Measurements from ENCODE around the gene GALNT4.

- TF ChIP-seq CBFA2T2 (conservative IDR thresholded peaks at IDR 0.05) (no peak), ZNF143 (CRISPR knock-in tag; IDR thresholded peaks at IDR 0.05) (no peak), ZBTB11 (CRISPR knock-in tag; IDR thresholded peaks at IDR 0.05) (no peak), PCBP1 (IDR thresholded peaks at IDR 0.05; ENCODE audit: low read depth, low read length, poor library complexity, severe bottlenecking) (no peak)
- TF ChIP-seq, protein P1, sequence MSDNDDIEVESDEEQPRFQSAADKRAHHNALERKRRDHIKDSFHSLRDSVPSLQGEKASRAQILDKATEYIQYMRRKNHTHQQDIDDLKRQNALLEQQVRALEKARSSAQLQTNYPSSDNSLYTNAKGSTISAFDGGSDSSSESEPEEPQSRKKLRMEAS (CRISPR knock-in tag; IDR thresholded peaks at IDR 0.05): no peak
These were observed 43.2 kb upstream of the GALNT4 start for GRCh38 chr12:89567691-89568239.
